Lower lobe of right lung (tissue), 2 donors: ENCODE measurements around the gene NOM1. TPM values are rescaled to one million over a fixed set of nuclear protein-coding genes. Genes with fewer than 3 reads are reported as not detected.

Experiments
- ATAC-seq, 2 donors: fragments of 200-7000 bp; cut with Tn5 transposase; one replicate each; pipeline ENCODE4 v1.9.1; 2020 to 2022; ENCODE audit warnings: mild to moderate bottlenecking in 2 of 2, moderate library complexity in 2 of 2
- DNase-seq: peaks from one replicate; pipeline ENCODE4 v3.0.0-alpha.2; 2020
- H3K27ac ChIP-seq: fragments of 200-600 bp; one replicate; pipeline ENCODE4 v1.8.0; 2022
- H3K27me3 ChIP-seq: fragments of 200-600 bp; one replicate; pipeline ENCODE4 v1.8.0; 2022; ENCODE audit warnings: low read depth
- H3K36me3 ChIP-seq: fragments of 200-600 bp; one replicate; pipeline ENCODE4 v1.8.0; 2022; ENCODE audit warnings: mild to moderate bottlenecking
- H3K4me1 ChIP-seq: fragments of 200-600 bp; one replicate; pipeline ENCODE4 v1.8.0; 2022
- H3K4me3 ChIP-seq: fragments of 200-600 bp; one replicate; pipeline ENCODE4 v1.8.0; 2022; ENCODE audit warnings: mild to moderate bottlenecking
- H3K9me3 ChIP-seq: fragments of 200-600 bp; one replicate; pipeline ENCODE4 v1.8.0; 2022
- CTCF ChIP-seq: fragments of 200-600 bp; IDR thresholded peaks from one replicate; pipeline ENCODE4 v1.8.0; 2022; ENCODE audit warnings: antibody characterized with exemption, mild to moderate bottlenecking
- intact Hi-C: fragments of 100-400 bp; cut with DNase I; formaldehyde crosslinking; loops from one replicate; pipeline ENCODE4 v1.11.0; 2022
- total RNA-seq: library from RNA; stranded (reverse); fragmentation: NEBNext Ultra II Directional; extraction: Animal tissue kit (Norgen Biotek cat#: 25700); gene quantifications from one replicate; pipeline ENCODE4 v1.2.1, GENCODE V29; 2021
- donor health status: DM: no; HTN: yes; CAD: no; lungs with severe emphysema.

NOM1 gene
- total RNA-seq, 1 donor from 2014 or later: 16.9 TPM

GRCh38 chr7:157011333-157012112 lies 62.0 kb downstream of the NOM1 start:
- DNase-seq (no peak), ATAC-seq (peak in 1 of 2 donors; percentile 11)
- H3K4me3 ChIP-seq: peak overlapping the region; percentile 63
- H3K4me1 ChIP-seq: peaks cover 14% of the 10 kb centered on the region
- no peaks in the 10 kb centered on the region for H3K36me3 ChIP-seq
- no peaks in the 10 kb centered on the region for H3K9me3 ChIP-seq
- intact Hi-C loops: no loop called here
- H3K27me3 ChIP-seq: peaks cover 93% of the 10 kb centered on the region
- no peak overlapping the region for H3K27ac ChIP-seq
- TF ChIP-seq CTCF: no peak

- DNase-seq (no peak), ATAC-seq (no peak)
- H3K9me3 ChIP-seq: no peaks in the 10 kb centered on the region
- H3K36me3 ChIP-seq: no peaks in the 10 kb centered on the region
- intact Hi-C loops: no loop called here
- H3K4me3 ChIP-seq: no peak overlapping the region
- H3K4me1 ChIP-seq: peaks cover 14% of the 10 kb centered on the region
- H3K27ac ChIP-seq: no peak overlapping the region
- H3K27me3 ChIP-seq: peaks cover 93% of the 10 kb centered on the region
- TF ChIP-seq CTCF: no peak
Observed at GRCh38 chr7:157012113-157012547, 62.6 kb downstream of the NOM1 start.

- Histone ChIP-seq H3K4me3 (no peak overlapping the region), H3K36me3 (no peaks in the 10 kb centered on the region), H3K27ac (no peak overlapping the region), H3K4me1 (peaks cover 14% of the 10 kb centered on the region), H3K27me3 (peaks cover 93% of the 10 kb centered on the region), H3K9me3 (no peaks in the 10 kb centered on the region)
- no peak for DNase-seq
- ATAC-seq: no peak
- intact Hi-C loops: no loop called here
- no peak for TF ChIP-seq CTCF
Observed at GRCh38 chr7:157013101-157013500, 63.6 kb downstream of the NOM1 start.

- Histone ChIP-seq H3K4me3 (no peak overlapping the region), H3K9me3 (no peaks in the 10 kb centered on the region), H3K27me3 (peaks cover 93% of the 10 kb centered on the region), H3K36me3 (no peaks in the 10 kb centered on the region), H3K4me1 (peaks cover 14% of the 10 kb centered on the region), H3K27ac (no peak overlapping the region)
- no peak for TF ChIP-seq CTCF
- no peak for DNase-seq
- no peak for ATAC-seq
- intact Hi-C loops: no loop called here
Observed at GRCh38 chr7:157013602-157014549, 64.4 kb downstream of the NOM1 start.

- no peak for ATAC-seq
- H3K9me3 ChIP-seq: no peaks in the 10 kb centered on the region
- H3K4me1 ChIP-seq: peaks cover 14% of the 10 kb centered on the region
- TF ChIP-seq CTCF: no peak
- no peak for DNase-seq
- H3K36me3 ChIP-seq: no peaks in the 10 kb centered on the region
- H3K27me3 ChIP-seq: peaks cover 95% of the 10 kb centered on the region
- no peak overlapping the region for H3K4me3 ChIP-seq
- intact Hi-C loops: no loop called here
- no peak overlapping the region for H3K27ac ChIP-seq
Observed at GRCh38 chr7:157014635-157015555, 65.4 kb downstream of the NOM1 start.
